C4-2B (cell line): ENCODE measurements around the gene TRANK1.

Source experiments
- CTCF ChIP-seq: fragments of 450-650 bp; conservative IDR thresholded peaks from 2 replicates; pipeline ENCODE4 v1.5.1; 2017; ENCODE audit warnings: mild to moderate bottlenecking
- ZFX ChIP-seq: fragments of 450-650 bp; IDR thresholded peaks from 2 replicates; pipeline ENCODE4 v1.6.1; 2017

GRCh38 chr3:36864180-36865053 lies 80.4 kb downstream of the TRANK1 start:
- TF ChIP-seq CTCF, result no peak
- no peak for TF ChIP-seq ZFX
